Parathyroid adenoma (tissue), 2 donors: ENCODE data around the gene PPP2R5A.

ENCODE experiments used
- H2AFZ ChIP-seq: fragments of 300-600 bp; sonication (generic); one replicate; pipeline ENCODE4 v1.7.0; 2017; ENCODE audit warnings: antibody characterized with exemption, mild to moderate bottlenecking
- H3K27ac ChIP-seq: fragments of 300-600 bp; sonication (generic); one replicate; pipeline ENCODE4 v1.7.0; 2017
- H3K27me3 ChIP-seq: fragments of 300-600 bp; sonication (generic); one replicate; pipeline ENCODE4 v1.7.0; 2017; ENCODE audit warnings: low read length; ENCODE audit not compliant: control insufficient read depth, insufficient read depth
- H3K36me3 ChIP-seq: fragments of 300-600 bp; sonication (generic); one replicate; pipeline ENCODE4 v1.7.0; 2017; ENCODE audit warnings: low read length; ENCODE audit not compliant: control insufficient read depth, insufficient read depth
- H3K4me1 ChIP-seq: fragments of 300-600 bp; sonication (generic); one replicate; pipeline ENCODE4 v1.7.0; 2017; ENCODE audit warnings: control low read depth
- H3K4me2 ChIP-seq: fragments of 300-600 bp; sonication (generic); one replicate; pipeline ENCODE4 v1.7.0; 2017; ENCODE audit warnings: low read length
- H3K4me3 ChIP-seq: fragments of 300-600 bp; sonication (generic); one replicate; pipeline ENCODE4 v1.7.0; 2017; ENCODE audit warnings: low read depth, low read length
- H3K79me2 ChIP-seq: fragments of 300-600 bp; sonication (generic); one replicate; pipeline ENCODE4 v1.7.0; 2017; ENCODE audit warnings: control low read depth
- H3K9ac ChIP-seq: fragments of 300-600 bp; sonication (generic); one replicate; pipeline ENCODE4 v1.7.0; 2017; ENCODE audit warnings: mild to moderate bottlenecking
- H3K9me3 ChIP-seq: fragments of 300-600 bp; sonication (generic); one replicate; pipeline ENCODE4 v1.7.0; 2017; ENCODE audit warnings: low read length; ENCODE audit not compliant: control insufficient read depth
- CTCF ChIP-seq: fragments of 300-600 bp; sonication (generic); IDR thresholded peaks from one replicate; pipeline ENCODE4 v1.7.0; 2017; ENCODE audit warnings: antibody characterized with exemption, mild to moderate bottlenecking
- donor health status: primary hyperparathyroidism.

Gene PPP2R5A

GRCh38 chr1:212293579-212293978 lies 8.4 kb downstream of the PPP2R5A start:
- Histone ChIP-seq H3K4me2 (no peak overlapping the region), H2AFZ (no peak overlapping the region), H3K79me2 (peaks cover 29% of the 10 kb centered on the region), H3K9me3 (no peaks in the 10 kb centered on the region), H3K27me3 (no peaks in the 10 kb centered on the region), H3K36me3 (no peaks in the 10 kb centered on the region), H3K27ac (no peak overlapping the region), H3K4me3 (no peak overlapping the region), H3K4me1 (no peaks in the 10 kb centered on the region), H3K9ac (no peak overlapping the region)
- TF ChIP-seq CTCF, result no peak

DNA sequence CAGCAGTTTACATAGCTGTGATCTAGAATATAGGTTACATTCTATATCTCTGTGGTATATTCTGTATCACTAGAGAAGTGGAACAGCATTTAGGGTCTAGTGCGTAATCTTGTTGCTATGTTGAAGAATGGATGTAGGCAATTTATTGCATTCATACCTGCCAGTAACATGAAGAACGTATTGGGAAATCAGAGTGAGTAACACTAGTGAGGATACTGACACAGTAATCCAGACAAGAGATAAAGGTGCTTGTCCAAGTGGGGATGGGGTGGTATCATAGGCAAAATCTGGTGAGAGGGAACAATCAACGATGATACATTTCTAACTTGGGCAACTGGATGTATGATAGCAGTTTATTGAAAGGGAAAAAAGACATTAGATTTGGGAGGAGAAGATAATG lies 9.8 kb downstream of the PPP2R5A start:
- TF ChIP-seq CTCF, result no peak
- no peak overlapping the region for H3K27ac ChIP-seq

GRCh38 chr1:212295579-212295978 lies 10.4 kb downstream of the PPP2R5A start:
- H3K79me2 ChIP-seq, result peaks cover 23% of the 10 kb centered on the region

More for the DNA sequence above, 9.8 kb downstream of the PPP2R5A start:
- Histone ChIP-seq H3K4me1 (no peaks in the 10 kb centered on the region), H3K36me3 (no peaks in the 10 kb centered on the region), H3K9ac (no peak overlapping the region), H3K4me2 (no peak overlapping the region), H3K9me3 (no peaks in the 10 kb centered on the region), H3K4me3 (no peak overlapping the region), H3K79me2 (peaks cover 25% of the 10 kb centered on the region), H2AFZ (no peak overlapping the region), H3K27me3 (no peaks in the 10 kb centered on the region)

GRCh38 chr1:212297338-212297737 lies 12.1 kb downstream of the PPP2R5A start:
- no peak overlapping the region for H3K27ac ChIP-seq
- peaks cover 11% of the 10 kb centered on the region for H3K79me2 ChIP-seq
- H3K4me2 ChIP-seq, result no peak overlapping the region
- H3K9ac ChIP-seq, result no peak overlapping the region
- no peak overlapping the region for H3K4me3 ChIP-seq
- no peak for TF ChIP-seq CTCF
- H3K27me3 ChIP-seq, result no peaks in the 10 kb centered on the region
- H3K4me1 ChIP-seq, result no peaks in the 10 kb centered on the region
- H3K9me3 ChIP-seq, result no peaks in the 10 kb centered on the region
- H2AFZ ChIP-seq, result no peak overlapping the region
- H3K36me3 ChIP-seq, result no peaks in the 10 kb centered on the region

More at GRCh38 chr1:212295579-212295978, 10.4 kb downstream of the PPP2R5A start:
- H3K27me3 ChIP-seq, result no peaks in the 10 kb centered on the region
- no peak overlapping the region for H3K9ac ChIP-seq
- H3K36me3 ChIP-seq, result no peaks in the 10 kb centered on the region
- H3K4me1 ChIP-seq, result no peaks in the 10 kb centered on the region
- no peak overlapping the region for H3K4me3 ChIP-seq
- no peak overlapping the region for H3K27ac ChIP-seq
- no peak for TF ChIP-seq CTCF
- H2AFZ ChIP-seq, result no peak overlapping the region
- no peaks in the 10 kb centered on the region for H3K9me3 ChIP-seq
- no peak overlapping the region for H3K4me2 ChIP-seq

- no peaks in the 10 kb centered on the region for H3K4me1 ChIP-seq
- peaks cover 12% of the 10 kb centered on the region for H3K79me2 ChIP-seq
- H3K36me3 ChIP-seq, result no peaks in the 10 kb centered on the region
- TF ChIP-seq CTCF, result no peak
- no peak overlapping the region for H3K9ac ChIP-seq
- H3K4me3 ChIP-seq, result no peak overlapping the region
- H2AFZ ChIP-seq, result no peak overlapping the region
- H3K27ac ChIP-seq, result no peak overlapping the region
- H3K9me3 ChIP-seq, result no peaks in the 10 kb centered on the region
- no peaks in the 10 kb centered on the region for H3K27me3 ChIP-seq
- H3K4me2 ChIP-seq, result no peak overlapping the region
Observed at GRCh38 chr1:212301580-212301979, 16.4 kb downstream of the PPP2R5A start.
